ENCODE data around the gene ZNF385B. TPM values are rescaled to one million over a fixed set of nuclear protein-coding genes. Genes with fewer than 3 reads are reported as not detected.
A peak's percentile ranks its signal among the peaks of the same experiment; 100 is the strongest.

Gene ZNF385B
- polyA plus RNA-seq, 1 of the 3 experiments (the other 2 are of a cell fraction), result 0.16 TPM

GRCh38 chr2:179770029-179770428, 91.4 kb downstream of the ZNF385B start:
- H3K9me3 ChIP-seq, result no peaks in the 10 kb centered on the region
- H3K27me3 ChIP-seq (ENCODE audit: insufficient read depth), result no peaks in the 10 kb centered on the region
- TF ChIP-seq POLR2AphosphoS5 (IDR thresholded peaks at IDR 0.05; ENCODE audit: low read depth, low read length) (no peak), RFX5 (IDR thresholded peaks at IDR 0.05; ENCODE audit: low read length) (no peak), TCF12 (IDR thresholded peaks at IDR 0.05) (no peak), MAX (IDR thresholded peaks at IDR 0.05; ENCODE audit: low read depth) (no peak), RCOR1 (IDR thresholded peaks at IDR 0.05; ENCODE audit: low read length) (no peak), RAD21 (IDR thresholded peaks at IDR 0.05; ENCODE audit: low read length) (no peak), EP300 (IDR thresholded peaks at IDR 0.05; ENCODE audit: borderline replicate concordance in 1 of 2, low read depth in 1 of 2, low read length in 1 of 2) (no peak), TAF1 (IDR thresholded peaks at IDR 0.05; ENCODE audit: borderline replicate concordance, low read depth, low read length) (no peak), PBX3 (IDR thresholded peaks at IDR 0.05) (no peak), MEF2A (IDR thresholded peaks at IDR 0.05; ENCODE audit: borderline replicate concordance, low read depth) (no peak)
- no peak overlapping the region for H3K4me3 ChIP-seq (ENCODE audit: low read depth in 2 of 2, low read length in 1 of 2)
- H3F3A ChIP-seq (replicated peaks; ENCODE audit: insufficient read depth), result peaks cover 12% of the 10 kb centered on the region
- no peaks in the 10 kb centered on the region for H4K20me1 ChIP-seq (ENCODE audit: insufficient read depth)
- H3K27ac ChIP-seq (ENCODE audit: low read depth in 2 of 2, low read length in 1 of 2), result no peak overlapping the region
- H3K9ac ChIP-seq, result no peak overlapping the region
- no peak overlapping the region for H2AFZ ChIP-seq (ENCODE audit: low read depth)
- 26% methylated on average over 1 of the region's 1 CpG for WGBS (ENCODE audit: low lambda C conversion rate)
- POLR2A ChIA-PET, result no interaction called here
- no peaks in the 10 kb centered on the region for H3K36me3 ChIP-seq (replicated peaks in 1 of 2; ENCODE audit: control insufficient read depth in 1 of 2, insufficient read depth in 2 of 2, low read length in 1 of 2)
- no peaks in the 10 kb centered on the region for H3K9me2 ChIP-seq
- no peak for DNase-seq
- no peak overlapping the region for H3K4me2 ChIP-seq
- no peaks in the 10 kb centered on the region for H3K79me2 ChIP-seq (ENCODE audit: insufficient read depth)
- H3K4me1 ChIP-seq (ENCODE audit: control insufficient read depth in 1 of 2, insufficient read depth in 2 of 2, low read depth in 1 of 2, low read length in 1 of 2), result peaks cover 0 to 4% of the 10 kb centered on the region in 2 experiments; a peak in 1 of 4 replicates
- CTCF ChIA-PET, result interaction anchor here (1.0 kb wide), 1 partner anchor 347 kb away, joined by 3 read pairs; no protein-coding TSS in a partner anchor

GRCh38 chr2:179769323-179769722, 92.1 kb downstream of the ZNF385B start:
- no peaks in the 10 kb centered on the region for H3K36me3 ChIP-seq (replicated peaks in 1 of 2; ENCODE audit: control insufficient read depth in 1 of 2, insufficient read depth in 2 of 2, low read length in 1 of 2)
- H3F3A ChIP-seq (replicated peaks; ENCODE audit: insufficient read depth), result peaks cover 12% of the 10 kb centered on the region
- H3K9me2 ChIP-seq, result no peaks in the 10 kb centered on the region
- peaks cover 0 to 4% of the 10 kb centered on the region in 2 experiments; a peak in 1 of 4 replicates for H3K4me1 ChIP-seq (ENCODE audit: control insufficient read depth in 1 of 2, insufficient read depth in 2 of 2, low read depth in 1 of 2, low read length in 1 of 2)
- no peak for TF ChIP-seq CTCF (IDR thresholded peaks at IDR 0.05)
- TF ChIP-seq CHD2 (IDR thresholded peaks at IDR 0.05; ENCODE audit: low read length, partially characterized antibody), result no peak
- no peak for TF ChIP-seq IRF3 (IDR thresholded peaks at IDR 0.05; ENCODE audit: low read depth, low read length)
- no peak for TF ChIP-seq TAF1 (IDR thresholded peaks at IDR 0.05; ENCODE audit: borderline replicate concordance, low read depth, low read length)
- TF ChIP-seq RXRA (IDR thresholded peaks at IDR 0.05; ENCODE audit: borderline replicate concordance, low read depth), result no peak
- no peak overlapping the region for H2AFZ ChIP-seq (ENCODE audit: low read depth)
- no peak overlapping the region for H3K4me3 ChIP-seq (ENCODE audit: low read depth in 2 of 2, low read length in 1 of 2)
- H3K27me3 ChIP-seq (ENCODE audit: insufficient read depth), result no peaks in the 10 kb centered on the region
- 61% methylated on average over 8 of the region's 8 CpGs for WGBS (ENCODE audit: low lambda C conversion rate)
- H3K27ac ChIP-seq (ENCODE audit: low read depth in 2 of 2, low read length in 1 of 2), result peak overlapping the region in 1 of 2 experiments; percentile 43; a peak in 1 of 4 replicates
- H3K9ac ChIP-seq, result no peak overlapping the region
- ChIA-PET POLR2A (no interaction called here), CTCF (interaction anchor here (0.7 kb wide), 1 partner anchor 308 kb away, joined by 3 read pairs; no protein-coding TSS in a partner anchor)
- H3K4me2 ChIP-seq, result peak overlapping the region; percentile 50; the same call in 1 of the 2 replicates
- H4K20me1 ChIP-seq (ENCODE audit: insufficient read depth), result no peaks in the 10 kb centered on the region
- H3K9me3 ChIP-seq, result no peaks in the 10 kb centered on the region
- no peak for DNase-seq
- no peaks in the 10 kb centered on the region for H3K79me2 ChIP-seq (ENCODE audit: insufficient read depth)
